Aorta (tissue), 5 donors: ENCODE results near the gene RAB3C. TPM values are rescaled to one million over a fixed set of nuclear protein-coding genes. Genes with fewer than 3 reads are reported as not detected.
"Not testable (repeated sequence)": the region's sequence is repeated elsewhere in the genome, so short reads cannot be mapped to it uniquely, and the experiment has no call there.

Source experiments
- ATAC-seq: fragments of 200-7000 bp; cut with Tn5 transposase; one replicate; pipeline ENCODE4 v1.9.1; 2022; ENCODE audit warnings: moderate library complexity; ENCODE audit not compliant: low FRiP score
- DNase-seq, 2 donors: peaks; one replicate each; pipeline ENCODE4 v3.0.0-alpha.2; 2020
- H3K27ac ChIP-seq, 2 donors: one replicate each; pipeline ENCODE4 v1.5.1; 2013; ENCODE audit warnings: low read length in 2 of 2, mild to moderate bottlenecking in 2 of 2, moderate library complexity in 2 of 2, control low read depth in 1 of 2, inconsistent platforms in 1 of 2, low read depth in 1 of 2
- H3K27me3 ChIP-seq, 2 donors: one replicate each; pipeline ENCODE4 v1.6.1; 2013; ENCODE audit warnings: control low read depth in 1 of 2, low read length in 1 of 2, mild to moderate bottlenecking in 1 of 2, moderate library complexity in 1 of 2; ENCODE audit not compliant: insufficient read depth in 2 of 2, control insufficient read depth in 1 of 2
- H3K36me3 ChIP-seq, 2 donors: one replicate each; pipeline ENCODE4 v1.6.1; 2013; ENCODE audit warnings: control low read depth in 1 of 2, low read length in 1 of 2, mild to moderate bottlenecking in 1 of 2; ENCODE audit not compliant: insufficient read depth in 2 of 2, control insufficient read depth in 1 of 2
- H3K4me1 ChIP-seq, 2 donors: one replicate each; pipeline ENCODE4 v1.6.1; 2013; ENCODE audit warnings: low read length in 2 of 2, control low read depth in 1 of 2, mild to moderate bottlenecking in 1 of 2, moderate library complexity in 1 of 2; ENCODE audit not compliant: insufficient read depth in 2 of 2, control insufficient read depth in 1 of 2
- H3K4me3 ChIP-seq, 2 donors: one replicate each; pipeline ENCODE4 v1.5.1; 2013; ENCODE audit warnings: low read length in 2 of 2, control low read depth in 1 of 2, mild to moderate bottlenecking in 1 of 2
- H3K9me3 ChIP-seq: one replicate; pipeline ENCODE4 v1.6.1; 2013; ENCODE audit warnings: mild to moderate bottlenecking, low read length; ENCODE audit not compliant: control insufficient read depth
- WGBS, 2 donors: extraction: QIAGEN DNeasy Blood & Tissue Kit; methylation state at CpG; one replicate each; pipeline ENCODE4 v1.1.7; 2013; 5-methylcytosine and 5-hydroxymethylcytosine counted together
- intact Hi-C, 2 donors: fragments of 100-400 bp; cut with DNase I; formaldehyde crosslinking; loops; one replicate each; pipeline versions ENCODE4 v1.14.2 to v1.15.0; 2022
- long read RNA-seq, 2 donors: library from polyadenylated mRNA; unstranded; transcript quantifications; one replicate each; pipeline ENCODE4 v2.0.0, GENCODE V29; 2020 to 2021
- polyA plus RNA-seq, 2 donors: library from polyadenylated mRNA; stranded (reverse); fragments of 200-250 nt; gene quantifications; one replicate each; pipeline ENCODE4 v1.2.3, GENCODE V29; 2013
- total RNA-seq, 2 donors: library from RNA; stranded (reverse); fragmentation: NEBNext Ultra II Directional; extraction: Animal tissue kit (Norgen Biotek cat#: 25700); gene quantifications; one replicate each; pipeline ENCODE4 v1.2.1, GENCODE V29; 2021
- donor health status: healthy with polysubstance abuse.
- donor health status: Bipolar disorder and iron deficiency.
- donor health status: DM: no; HTN: no; CAD: no.
- donor health status: DM: no; HTN: no; CAD: no.
- donor health status: DM: yes; HTN: yes; CAD: no.

The RAB3C gene
- total RNA-seq (10 to 100 TPM in 1 of 2 donors, 1 to 10 TPM in 1; 8.9 to 21.7 TPM), polyA plus RNA-seq (not detected)
- long read RNA-seq, donor 1, full-length matches to known transcripts = 6 of 21 reads
- long read RNA-seq, donor 1, partial matches to known transcripts = 1 of 21 reads
- long read RNA-seq, donor 1, other reads (novel, unspliced or antisense) = 14 of 21 reads
- long read RNA-seq, donor 2, full-length matches to known transcripts = 1 of 4 reads
- long read RNA-seq, donor 2, partial matches to known transcripts = 0 of 4 reads
- long read RNA-seq, donor 2, other reads (novel, unspliced or antisense) = 3 of 4 reads

DNA sequence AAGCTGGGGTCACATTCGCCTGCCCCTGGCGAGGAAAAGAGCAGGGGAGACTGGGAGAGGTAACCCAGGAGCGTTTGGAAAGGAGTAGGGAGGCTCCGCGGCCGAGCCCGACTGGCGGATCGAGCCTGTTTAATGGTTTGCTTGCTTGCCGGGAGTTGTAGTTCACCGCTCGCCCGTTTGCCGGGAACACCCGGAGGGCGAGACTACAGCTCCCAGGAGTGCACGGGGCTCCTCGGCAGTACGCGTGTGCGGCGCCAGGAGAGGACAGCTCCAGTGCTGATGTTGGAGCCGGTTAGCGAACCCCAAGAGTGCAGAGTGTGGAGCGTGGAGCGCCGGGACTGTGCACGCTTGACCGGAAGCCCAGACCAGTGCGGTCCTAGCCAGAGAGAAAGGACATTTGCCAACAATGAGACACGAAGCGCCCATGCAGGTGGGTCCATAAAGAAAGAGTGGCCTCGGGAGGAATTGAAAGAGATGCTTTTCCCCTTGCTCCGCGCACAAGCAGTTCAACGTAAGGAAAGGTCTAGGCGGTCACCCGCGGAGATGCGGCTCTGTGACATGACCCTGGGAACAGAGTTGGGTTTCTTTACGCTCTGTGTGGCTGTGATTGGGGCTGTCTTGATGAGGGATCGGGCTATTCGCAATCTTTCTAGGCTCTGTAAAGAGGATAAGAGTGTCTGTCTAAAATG lies at the start of gene RAB3C:
Gene RAB3C (plus strand): TSS at position 273 of the 689 bp plus-strand sequence. CDS start 134 bp downstream, at position 407.
- Histone ChIP-seq H3K9me3 (no peaks in the 10 kb centered on the region), H3K27ac (no peak within 1 kb of the TSS), H3K36me3 (no peaks in the 10 kb centered on the region), H3K27me3 (no peaks in the 10 kb centered on the region), H3K4me1 (no peaks in the 10 kb centered on the region), H3K4me3 (peak within 1 kb of the TSS; percentile 51 to 59)
- WGBS, 2 donors = 1% methylated on average over 43 of the region's 43 CpGs
- DNase-seq = peak; percentile 93 to 95
- ATAC-seq = peak; percentile 98
- intact Hi-C loops = no loop called here

- WGBS, 2 donors = 95 to 99% methylated on average over 8 to 9 of the region's 9 CpGs
- H3K27me3 ChIP-seq, H3K9me3 ChIP-seq, H3K4me1 ChIP-seq, intact Hi-C loops, DNase-seq, H3K27ac ChIP-seq, H3K4me3 ChIP-seq, ATAC-seq, H3K36me3 ChIP-seq: not testable (repeated sequence)
Observed at GRCh38 chr5:58541935-58542334, 40.9 kb upstream of the RAB3C start.

DNA sequence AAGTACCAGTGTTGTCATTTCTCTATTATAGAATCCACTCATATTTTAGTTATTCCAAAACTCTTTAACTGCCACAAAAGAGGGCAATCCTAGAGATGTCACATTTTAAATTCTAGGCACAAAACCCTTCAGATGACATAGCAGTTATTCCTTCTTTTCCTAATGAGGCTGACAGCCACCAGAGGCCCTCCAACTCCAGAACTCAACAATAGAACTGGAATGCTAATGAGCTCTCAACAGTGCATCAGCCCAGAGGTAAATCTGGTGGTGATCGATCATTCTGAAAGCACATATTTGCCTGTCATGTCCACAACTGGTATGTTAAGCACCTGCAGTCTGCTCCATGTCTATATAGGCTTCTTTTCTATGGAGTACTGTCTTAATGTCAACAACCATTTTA lies 40.2 kb upstream of the RAB3C start:
- Histone ChIP-seq H3K27ac (no peak overlapping the region), H3K36me3 (no peaks in the 10 kb centered on the region), H3K27me3 (no peaks in the 10 kb centered on the region), H3K4me3 (no peak overlapping the region), H3K4me1 (no peaks in the 10 kb centered on the region), H3K9me3 (no peaks in the 10 kb centered on the region)
- DNase-seq = no peak
- 87 to 92% methylated on average over 1 of the region's 1 CpG for WGBS, 2 donors
- intact Hi-C loops = no loop called here
- ATAC-seq = no peak

DNA sequence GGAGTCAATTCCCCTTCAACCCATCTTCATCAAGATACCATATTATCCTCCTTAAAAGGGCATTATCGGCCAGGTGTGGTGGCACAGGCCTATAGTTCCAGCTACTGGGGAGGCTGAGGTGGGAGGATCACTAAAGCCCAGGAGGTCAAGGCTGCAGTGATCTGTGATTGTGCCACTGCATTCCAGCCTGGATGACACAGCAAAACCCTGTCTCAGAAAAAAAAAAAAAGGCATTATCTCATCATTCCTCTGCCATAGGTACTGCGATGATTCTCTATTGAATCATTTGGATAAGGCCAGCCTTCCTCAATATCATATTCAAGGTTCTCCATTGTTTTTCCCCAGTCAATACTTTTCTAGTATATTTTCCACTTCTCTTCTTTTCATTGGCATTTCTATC lies 39.2 kb upstream of the RAB3C start:
- no peaks in the 10 kb centered on the region for H3K36me3 ChIP-seq
- H3K4me1 ChIP-seq = no peaks in the 10 kb centered on the region
- H3K27me3 ChIP-seq = no peaks in the 10 kb centered on the region
- 88 to 92% methylated on average over 2 of the region's 2 CpGs for WGBS, 2 donors
- intact Hi-C loops = no loop called here
- no peak overlapping the region for H3K4me3 ChIP-seq
- H3K9me3 ChIP-seq = no peaks in the 10 kb centered on the region
- H3K27ac ChIP-seq = no peak overlapping the region
- DNase-seq (no peak), ATAC-seq (no peak)

- intact Hi-C loops = no loop called here
Observed at GRCh38 chr5:58544195-58544594, 38.7 kb upstream of the RAB3C start.

GRCh38 chr5:58544926-58545325 lies 37.9 kb upstream of the RAB3C start:
- ATAC-seq = no peak
- no peaks in the 10 kb centered on the region for H3K9me3 ChIP-seq
- WGBS, 2 donors = 57 to 68% methylated on average over 2 of the region's 2 CpGs
- intact Hi-C loops = no loop called here
- no peaks in the 10 kb centered on the region for H3K36me3 ChIP-seq
- H3K27ac ChIP-seq = no peak overlapping the region
- no peak for DNase-seq
- H3K27me3 ChIP-seq = no peaks in the 10 kb centered on the region
- no peak overlapping the region for H3K4me3 ChIP-seq
- no peaks in the 10 kb centered on the region for H3K4me1 ChIP-seq

More at GRCh38 chr5:58544195-58544594, 38.7 kb upstream of the RAB3C start:
- Histone ChIP-seq H3K9me3 (no peaks in the 10 kb centered on the region), H3K27me3 (no peaks in the 10 kb centered on the region), H3K4me3 (no peak overlapping the region), H3K27ac (no peak overlapping the region), H3K36me3 (no peaks in the 10 kb centered on the region), H3K4me1 (no peaks in the 10 kb centered on the region)
- WGBS, 2 donors = 34 to 42% methylated on average over 1 of the region's 1 CpG
- ATAC-seq (no peak), DNase-seq (no peak)

DNA sequence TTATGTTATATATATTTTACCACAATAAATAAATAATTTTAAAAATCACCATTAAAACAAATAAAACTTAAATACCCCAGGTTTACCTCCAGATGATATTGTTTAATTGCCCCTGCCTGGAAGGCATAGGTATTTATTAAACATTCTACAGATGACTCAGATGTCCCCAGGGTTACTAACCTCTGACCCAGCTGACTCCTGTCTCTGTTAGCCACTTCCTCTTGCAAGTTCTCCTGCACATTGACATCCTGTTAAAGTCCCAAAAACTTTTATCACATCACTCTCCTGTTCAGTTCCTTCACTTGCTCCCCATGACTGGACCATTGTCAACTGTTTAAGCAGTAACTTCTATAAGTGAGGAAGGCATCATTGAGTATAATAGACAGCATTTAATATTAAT lies 37.0 kb upstream of the RAB3C start:
- ATAC-seq = no peak
- H3K27ac ChIP-seq = no peak overlapping the region
- H3K4me3 ChIP-seq = no peak overlapping the region
- no peaks in the 10 kb centered on the region for H3K9me3 ChIP-seq
- no peaks in the 10 kb centered on the region for H3K27me3 ChIP-seq
- intact Hi-C loops = no loop called here
- no peaks in the 10 kb centered on the region for H3K36me3 ChIP-seq
- H3K4me1 ChIP-seq = no peaks in the 10 kb centered on the region
- no peak for DNase-seq

- H3K4me3 ChIP-seq = no peak overlapping the region
- WGBS, 2 donors = 71 to 76% methylated on average over 2 of the region's 2 CpGs
- H3K9me3 ChIP-seq = no peaks in the 10 kb centered on the region
- DNase-seq (no peak), ATAC-seq (no peak)
- no peak overlapping the region for H3K27ac ChIP-seq
- intact Hi-C loops = no loop called here
- H3K4me1 ChIP-seq = no peaks in the 10 kb centered on the region
- H3K27me3 ChIP-seq = no peaks in the 10 kb centered on the region
- H3K36me3 ChIP-seq = no peaks in the 10 kb centered on the region
Observed at GRCh38 chr5:58548068-58548467, 34.8 kb upstream of the RAB3C start.

GRCh38 chr5:58551492-58551891 lies 31.4 kb upstream of the RAB3C start:
- DNase-seq = no peak
- Histone ChIP-seq H3K4me3 (no peak overlapping the region), H3K9me3 (no peaks in the 10 kb centered on the region), H3K4me1 (no peaks in the 10 kb centered on the region), H3K27ac (no peak overlapping the region), H3K27me3 (no peaks in the 10 kb centered on the region), H3K36me3 (no peaks in the 10 kb centered on the region)
- WGBS, 2 donors = 84 to 95% methylated on average over 1 of the region's 1 CpG
- ATAC-seq = no peak
- intact Hi-C loops = no loop called here
